ENCODE results near the gene SYCP2L.

DNA sequence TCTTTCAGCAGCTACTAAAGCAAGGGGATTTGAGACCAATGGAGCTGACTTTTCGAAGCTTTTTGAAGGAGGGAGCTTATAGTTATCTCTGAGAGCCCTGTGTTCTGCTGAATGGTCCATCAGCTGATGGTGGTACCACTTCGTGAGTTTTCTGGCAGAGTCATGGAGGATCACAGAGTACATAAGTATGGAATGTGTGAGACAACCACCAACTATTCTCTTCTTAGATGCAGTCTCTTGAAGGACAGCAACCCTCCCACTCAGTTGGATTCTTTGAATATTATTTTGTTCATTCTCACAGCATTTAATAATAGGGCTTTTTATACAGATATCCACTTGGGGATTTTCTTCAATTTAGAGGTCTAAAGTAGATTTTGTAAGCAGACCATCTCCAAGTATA is 81.9 kb downstream of the SYCP2L start:
- TF ChIP-seq, protein P1, sequence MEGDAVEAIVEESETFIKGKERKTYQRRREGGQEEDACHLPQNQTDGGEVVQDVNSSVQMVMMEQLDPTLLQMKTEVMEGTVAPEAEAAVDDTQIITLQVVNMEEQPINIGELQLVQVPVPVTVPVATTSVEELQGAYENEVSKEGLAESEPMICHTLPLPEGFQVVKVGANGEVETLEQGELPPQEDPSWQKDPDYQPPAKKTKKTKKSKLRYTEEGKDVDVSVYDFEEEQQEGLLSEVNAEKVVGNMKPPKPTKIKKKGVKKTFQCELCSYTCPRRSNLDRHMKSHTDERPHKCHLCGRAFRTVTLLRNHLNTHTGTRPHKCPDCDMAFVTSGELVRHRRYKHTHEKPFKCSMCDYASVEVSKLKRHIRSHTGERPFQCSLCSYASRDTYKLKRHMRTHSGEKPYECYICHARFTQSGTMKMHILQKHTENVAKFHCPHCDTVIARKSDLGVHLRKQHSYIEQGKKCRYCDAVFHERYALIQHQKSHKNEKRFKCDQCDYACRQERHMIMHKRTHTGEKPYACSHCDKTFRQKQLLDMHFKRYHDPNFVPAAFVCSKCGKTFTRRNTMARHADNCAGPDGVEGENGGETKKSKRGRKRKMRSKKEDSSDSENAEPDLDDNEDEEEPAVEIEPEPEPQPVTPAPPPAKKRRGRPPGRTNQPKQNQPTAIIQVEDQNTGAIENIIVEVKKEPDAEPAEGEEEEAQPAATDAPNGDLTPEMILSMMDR (conservative IDR thresholded peaks at IDR 0.05 in 1 of 2, IDR thresholded peaks at IDR 0.05 in 1 of 2; ENCODE audit: extremely low read depth in 1 of 2, insufficient read depth in 1 of 2, low read depth in 1 of 2, low read length in 2 of 2): no peak
- no peak for TF ChIP-seq EZH2 (IDR thresholded peaks at IDR 0.05; ENCODE audit: borderline replicate concordance, low read length)

Measured in mammary epithelial cell (primary cell).